GM13977 (cell line): ENCODE results near the gene EMC10.
A peak's percentile ranks its signal among the peaks of the same experiment; 100 is the strongest.

Source experiments
- DNase-seq: peaks from one replicate; pipeline ENCODE4 v3.0.0; 2012; ENCODE audit warnings: low spot score
- CTCF ChIP-seq: IDR thresholded peaks from 2 replicates; pipeline ENCODE4 v1.5.1; 2012; ENCODE audit warnings: mild to moderate bottlenecking, control low read depth; ENCODE audit not compliant: insufficient read depth; ENCODE audit errors: extremely low read depth, missing control alignments
- in situ Hi-C: fragments of 300-500 bp; cut with MboI; formaldehyde crosslinking; loops from one replicate; pipeline ENCODE4 v1.12.0; 2022; ENCODE audit warnings: low sequenced_read_pairs, low pct_unique_long_range_greater_than_20kb, mixed read lengths, inconsistent platforms; ENCODE audit not compliant: unreplicated experiment

The EMC10 gene

GRCh38 chr19:50478901-50479715, 2.8 kb downstream of the EMC10 start:
- no peak for DNase-seq
- in situ Hi-C loops, result no loop called here

GRCh38 chr19:50479761-50480251, 3.5 kb downstream of the EMC10 start:
- DNase-seq, result no peak
- no peak for TF ChIP-seq CTCF
- in situ Hi-C loops, result no loop called here

More at GRCh38 chr19:50478901-50479715, 2.8 kb downstream of the EMC10 start:
- peak; percentile 23 for TF ChIP-seq CTCF

- DNase-seq, result no peak
- in situ Hi-C loops, result no loop called here
- TF ChIP-seq CTCF, result no peak
These were observed 4.2 kb downstream of the EMC10 start for GRCh38 chr19:50480281-50481111.

GRCh38 chr19:50481351-50482149, 5.2 kb downstream of the EMC10 start:
- no peak for DNase-seq
- in situ Hi-C loops, result no loop called here
- TF ChIP-seq CTCF, result no peak

GRCh38 chr19:50482271-50482855, 6.1 kb downstream of the EMC10 start:
- no peak for TF ChIP-seq CTCF
- in situ Hi-C loops, result no loop called here
- DNase-seq, result no peak

- in situ Hi-C loops, result no loop called here
- no peak for DNase-seq
- no peak for TF ChIP-seq CTCF
These were observed 6.6 kb downstream of the EMC10 start for GRCh38 chr19:50482916-50483315.
